ENCODE measurements around the gene GNAT3.

GRCh38 chr7:80542398-80542797 lies 30.5 kb upstream of the GNAT3 start:
- TF ChIP-seq CTCF (IDR thresholded peaks at IDR 0.05; ENCODE audit: insufficient read depth, low read length): no peak
- no peak for TF ChIP-seq GABPA (IDR thresholded peaks at IDR 0.05; ENCODE audit: low read depth)
- no peak for TF ChIP-seq POLR2AphosphoS5 (IDR thresholded peaks at IDR 0.05; ENCODE audit: low read depth)
- no peak for TF ChIP-seq REST (IDR thresholded peaks at IDR 0.05; ENCODE audit: insufficient replicate concordance, low read depth)
